ENCODE data around the gene MAPKAPK2.

The MAPKAPK2 gene

GRCh38 chr1:206706806-206707366 lies 22.2 kb downstream of the MAPKAPK2 start:
- H3K4me2 ChIP-seq (ENCODE audit: low read length), result no peak overlapping the region
- peaks cover 10% of the 10 kb centered on the region for H3K4me1 ChIP-seq (ENCODE audit: insufficient read depth, low read length, severe bottlenecking)
- H3K27ac ChIP-seq (ENCODE audit: low read depth, low read length, poor library complexity, severe bottlenecking), result no peak overlapping the region
- H3K9me3 ChIP-seq (ENCODE audit: low read length), result no peaks in the 10 kb centered on the region
- no peaks in the 10 kb centered on the region; the same call in 1 of the 2 replicates for H4K20me1 ChIP-seq (ENCODE audit: insufficient read depth, low read length)
- no peak overlapping the region for H2AFZ ChIP-seq (ENCODE audit: low read length)
- H3K36me3 ChIP-seq (ENCODE audit: insufficient read depth, low read length), result no peaks in the 10 kb centered on the region
- no peaks in the 10 kb centered on the region for H3K9me2 ChIP-seq (ENCODE audit: low read depth, low read length)
- H3K4me3 ChIP-seq (ENCODE audit: low read depth, low read length, poor library complexity, severe bottlenecking), result no peak overlapping the region
- no peak overlapping the region for H3K9ac ChIP-seq (ENCODE audit: low read length)
- H3K79me2 ChIP-seq (ENCODE audit: insufficient read depth, low read length), result no peaks in the 10 kb centered on the region
- H3F3A ChIP-seq (ENCODE audit: insufficient read depth, low read length), result no peaks in the 10 kb centered on the region
- H3K27me3 ChIP-seq (ENCODE audit: insufficient read depth, low read length), result no peaks in the 10 kb centered on the region
- TF ChIP-seq CTCF (IDR thresholded peaks at IDR 0.05; ENCODE audit: low read length) (no peak), EZH2 (IDR thresholded peaks at IDR 0.05; ENCODE audit: borderline replicate concordance, low read length) (no peak)

GRCh38 chr1:206708058-206708457 lies 23.4 kb downstream of the MAPKAPK2 start:
- H3K36me3 ChIP-seq (ENCODE audit: insufficient read depth, low read length), result no peaks in the 10 kb centered on the region
- H2AFZ ChIP-seq (ENCODE audit: low read length), result no peak overlapping the region
- H3K79me2 ChIP-seq (ENCODE audit: insufficient read depth, low read length), result no peaks in the 10 kb centered on the region
- H3K9ac ChIP-seq (ENCODE audit: low read length), result no peak overlapping the region
- H3K4me1 ChIP-seq (ENCODE audit: insufficient read depth, low read length, severe bottlenecking), result peaks cover 10% of the 10 kb centered on the region
- H3F3A ChIP-seq (ENCODE audit: insufficient read depth, low read length), result no peaks in the 10 kb centered on the region
- no peaks in the 10 kb centered on the region; the same call in 1 of the 2 replicates for H4K20me1 ChIP-seq (ENCODE audit: insufficient read depth, low read length)
- no peaks in the 10 kb centered on the region for H3K9me2 ChIP-seq (ENCODE audit: low read depth, low read length)
- no peaks in the 10 kb centered on the region for H3K9me3 ChIP-seq (ENCODE audit: low read length)
- TF ChIP-seq CTCF (IDR thresholded peaks at IDR 0.05; ENCODE audit: low read length) (no peak), EZH2 (IDR thresholded peaks at IDR 0.05; ENCODE audit: borderline replicate concordance, low read length) (no peak)
- H3K4me3 ChIP-seq (ENCODE audit: low read depth, low read length, poor library complexity, severe bottlenecking), result no peak overlapping the region
- H3K27me3 ChIP-seq (ENCODE audit: insufficient read depth, low read length), result no peaks in the 10 kb centered on the region
- no peak overlapping the region for H3K27ac ChIP-seq (ENCODE audit: low read depth, low read length, poor library complexity, severe bottlenecking)
- no peak overlapping the region for H3K4me2 ChIP-seq (ENCODE audit: low read length)

GRCh38 chr1:206708882-206709281 lies 24.2 kb downstream of the MAPKAPK2 start:
- Histone ChIP-seq H3K27ac (ENCODE audit: low read depth, low read length, poor library complexity, severe bottlenecking) (no peak overlapping the region), H4K20me1 (ENCODE audit: insufficient read depth, low read length) (no peaks in the 10 kb centered on the region; the same call in 1 of the 2 replicates), H3K27me3 (ENCODE audit: insufficient read depth, low read length) (no peaks in the 10 kb centered on the region), H3K4me1 (ENCODE audit: insufficient read depth, low read length, severe bottlenecking) (peaks cover 10% of the 10 kb centered on the region), H3K36me3 (ENCODE audit: insufficient read depth, low read length) (no peaks in the 10 kb centered on the region), H3K79me2 (ENCODE audit: insufficient read depth, low read length) (no peaks in the 10 kb centered on the region), H3F3A (ENCODE audit: insufficient read depth, low read length) (no peaks in the 10 kb centered on the region), H3K9me2 (ENCODE audit: low read depth, low read length) (no peaks in the 10 kb centered on the region), H3K9ac (ENCODE audit: low read length) (no peak overlapping the region), H3K4me3 (ENCODE audit: low read depth, low read length, poor library complexity, severe bottlenecking) (no peak overlapping the region), H3K9me3 (ENCODE audit: low read length) (no peaks in the 10 kb centered on the region), H3K4me2 (ENCODE audit: low read length) (no peak overlapping the region), H2AFZ (ENCODE audit: low read length) (no peak overlapping the region)
- TF ChIP-seq EZH2 (IDR thresholded peaks at IDR 0.05; ENCODE audit: borderline replicate concordance, low read length) (no peak), CTCF (IDR thresholded peaks at IDR 0.05; ENCODE audit: low read length) (no peak)

Data from OCI-LY1 (cell line).